ENCODE data around the gene LBX1. TPM values are rescaled to one million over a fixed set of nuclear protein-coding genes. Genes with fewer than 3 reads are reported as not detected.
A peak's percentile ranks its signal among the peaks of the same experiment; 100 is the strongest.

LBX1 gene, protein sequence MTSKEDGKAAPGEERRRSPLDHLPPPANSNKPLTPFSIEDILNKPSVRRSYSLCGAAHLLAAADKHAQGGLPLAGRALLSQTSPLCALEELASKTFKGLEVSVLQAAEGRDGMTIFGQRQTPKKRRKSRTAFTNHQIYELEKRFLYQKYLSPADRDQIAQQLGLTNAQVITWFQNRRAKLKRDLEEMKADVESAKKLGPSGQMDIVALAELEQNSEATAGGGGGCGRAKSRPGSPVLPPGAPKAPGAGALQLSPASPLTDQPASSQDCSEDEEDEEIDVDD
- polyA plus RNA-seq (2014; cell fraction: cytosol; rRNA removed), result not detected in 2 replicates
- polyA plus RNA-seq (2014; cell fraction: nucleus; rRNA removed), result not detected in 2 replicates

DNA sequence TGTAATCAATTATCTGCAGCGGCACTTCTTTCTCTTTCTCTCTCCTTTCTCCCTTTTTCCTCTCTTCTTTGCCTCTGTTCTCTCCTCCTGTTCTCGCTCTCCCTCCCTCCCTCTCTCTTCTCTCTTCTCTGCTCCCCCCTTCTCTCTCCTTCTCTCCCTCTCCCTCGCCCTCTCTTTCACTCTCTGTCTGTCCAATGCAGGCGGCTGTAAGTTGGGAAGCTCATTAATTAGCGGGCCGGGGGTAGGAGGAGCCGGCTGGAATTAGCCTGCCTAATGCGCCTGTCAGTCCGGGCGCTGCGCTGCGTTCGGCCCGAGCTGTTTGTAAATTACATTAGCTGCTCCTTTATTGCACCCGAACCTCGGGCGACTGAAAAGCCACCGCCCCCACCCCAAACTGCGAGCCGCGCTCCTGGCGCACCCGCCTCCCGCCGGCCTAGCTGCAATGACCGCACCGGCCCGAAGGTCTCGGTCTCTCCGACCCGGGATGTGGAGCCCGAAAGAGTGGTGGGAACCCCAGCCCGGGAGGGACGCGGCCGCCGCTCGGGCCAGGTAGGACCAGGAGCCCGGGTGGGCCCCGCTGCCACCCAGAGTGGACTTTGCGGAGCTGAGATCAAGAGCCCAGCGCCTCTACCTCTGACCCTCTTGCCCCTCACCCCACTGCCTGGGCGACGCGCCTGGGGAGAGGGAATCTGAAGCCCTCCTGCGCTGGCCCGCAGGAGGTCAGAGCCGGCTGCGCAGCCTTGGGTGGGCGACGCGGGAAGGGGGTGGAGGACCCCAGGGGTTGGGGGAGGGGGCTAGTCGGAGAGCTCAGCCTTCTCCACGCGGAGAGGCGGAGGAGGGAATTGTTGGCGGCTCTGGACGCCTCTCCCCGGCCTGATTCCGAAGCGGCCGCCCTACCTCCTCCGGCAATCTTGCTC is at the start of gene LBX1:
Gene LBX1 (minus strand): TSS at position 198 of the 917 bp plus-strand sequence. CDS start 648 bp downstream, outside the sequence.
- DNase-seq (ENCODE audit: low spot score), result no peak

DNA sequence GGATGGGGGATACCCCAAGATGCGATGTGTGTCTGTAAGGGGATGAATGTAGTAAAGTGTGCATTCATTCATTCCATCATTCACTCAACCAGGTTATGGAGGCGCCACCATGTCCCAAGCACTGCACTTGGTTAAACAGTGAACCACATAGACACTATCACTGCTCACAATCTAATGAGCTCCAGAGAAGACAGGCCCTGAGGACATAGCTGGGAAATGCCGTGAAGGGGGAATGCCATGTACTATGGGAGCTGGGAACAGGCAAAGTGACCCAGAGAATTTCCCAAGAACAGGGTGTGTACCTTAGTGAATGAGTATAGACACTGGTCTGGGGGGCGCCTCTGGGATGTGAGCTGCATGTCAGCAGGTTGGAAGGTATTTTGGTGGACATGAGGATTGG is 44.5 kb upstream of the LBX1 start:
- no peak for DNase-seq (ENCODE audit: low spot score)

DNA sequence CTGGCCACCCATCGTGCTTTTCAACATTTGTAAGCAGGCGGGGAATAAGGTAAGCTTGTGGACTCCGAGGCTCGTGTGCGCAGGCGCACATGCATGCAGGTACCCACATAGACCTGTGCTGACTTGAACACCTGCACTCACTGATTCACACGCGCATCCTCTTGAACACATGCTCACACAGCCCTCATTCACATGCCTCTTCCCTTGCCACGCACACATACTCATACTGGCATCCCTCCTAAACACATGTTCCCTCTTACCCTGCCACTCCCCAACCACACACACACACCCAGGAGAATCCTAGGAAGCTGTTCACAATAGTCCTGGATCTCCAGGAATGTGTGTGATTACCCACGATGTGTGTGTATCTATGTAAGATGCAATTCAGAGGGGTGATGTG is 44.1 kb upstream of the LBX1 start:
- DNase-seq (ENCODE audit: low spot score), result no peak

DNA sequence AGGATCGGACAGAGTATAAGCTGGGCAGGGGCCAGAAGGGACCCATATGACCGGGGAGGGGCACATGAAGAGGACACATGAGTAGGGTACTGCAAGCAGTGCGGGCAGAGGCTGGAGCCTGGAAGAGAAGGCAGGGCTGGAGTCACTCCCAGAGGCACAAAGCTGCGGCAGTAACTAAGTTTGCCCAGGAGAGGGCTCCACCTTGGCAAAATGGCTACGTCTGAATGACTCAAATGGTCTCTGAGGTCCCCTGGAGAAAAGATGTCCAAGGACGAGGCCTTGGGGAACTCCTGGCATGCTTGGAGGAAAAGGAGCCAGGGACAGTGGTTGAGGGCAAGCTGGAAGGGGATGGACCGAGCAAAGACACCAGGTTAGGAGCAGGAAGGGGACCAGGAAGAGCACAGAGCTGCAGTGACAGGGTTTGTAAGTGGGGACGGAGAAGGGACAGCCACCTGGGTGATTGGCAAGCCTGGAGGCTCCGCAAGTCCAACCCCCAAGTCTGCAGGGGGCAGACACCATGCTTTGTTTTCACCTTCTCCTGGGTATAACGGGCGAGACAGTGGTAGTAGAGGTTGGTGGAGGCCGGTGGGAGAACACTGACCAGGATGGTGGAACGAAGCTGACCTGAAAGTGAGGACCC is 43.1 kb upstream of the LBX1 start:
- DNase-seq (ENCODE audit: low spot score), result peak; percentile 78

DNA sequence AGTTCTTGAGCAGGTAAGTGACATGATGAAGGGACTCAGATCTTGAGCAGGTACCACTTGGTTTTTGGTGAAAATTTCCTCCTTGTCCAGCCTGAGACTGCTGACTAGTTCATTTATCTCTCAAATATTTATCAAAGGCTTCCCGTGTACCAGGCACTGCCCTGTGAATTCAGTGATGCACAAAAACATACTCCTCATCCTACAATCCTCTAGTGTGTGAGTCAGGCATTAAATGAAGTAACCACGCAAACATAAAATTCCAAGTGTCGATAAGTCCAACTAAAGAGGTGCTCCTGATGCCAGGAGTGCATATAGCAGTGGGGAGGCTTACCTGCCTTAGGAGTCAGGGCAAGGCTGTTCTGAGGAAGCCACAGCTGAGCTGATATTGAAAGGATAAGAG is 41.5 kb upstream of the LBX1 start:
- DNase-seq (ENCODE audit: low spot score), result no peak

DNA sequence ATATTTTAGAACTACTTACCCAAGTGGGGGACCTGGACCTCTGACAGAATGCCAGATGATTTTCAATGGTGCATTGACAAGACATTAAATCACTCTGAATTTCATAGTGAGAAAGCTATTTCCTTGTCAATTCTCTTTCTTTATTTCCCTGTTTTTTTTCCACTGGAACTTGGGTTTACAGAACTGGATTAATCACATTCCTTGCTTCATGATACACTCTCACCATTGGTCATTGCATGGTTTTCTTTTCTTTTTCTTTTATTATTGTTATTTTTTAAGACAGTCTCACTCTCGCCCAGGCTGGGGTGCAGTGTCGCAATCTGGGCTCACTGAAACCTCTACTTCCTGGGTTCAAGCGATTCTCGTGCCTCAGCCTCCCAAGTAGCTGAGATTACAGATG is 38.5 kb upstream of the LBX1 start:
- DNase-seq (ENCODE audit: low spot score), result no peak

DNA sequence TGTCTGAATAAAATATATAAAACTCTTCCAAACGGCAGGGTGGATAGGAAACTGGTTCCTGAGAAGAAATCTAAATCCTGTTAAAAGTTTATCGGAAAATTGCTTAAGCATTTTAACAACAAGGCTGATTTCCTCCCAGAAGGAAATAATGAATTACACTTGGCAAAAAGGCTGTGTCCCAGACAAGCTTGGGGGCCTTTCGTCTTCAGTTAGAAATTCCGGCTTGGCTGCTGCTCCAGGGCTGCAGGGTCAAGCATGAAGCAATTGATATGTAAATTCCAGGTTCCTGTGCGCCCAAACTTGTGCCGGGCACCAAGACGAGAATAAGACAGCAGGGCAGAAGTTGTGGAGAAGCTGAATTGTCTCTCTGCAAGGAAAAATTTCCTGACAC is 38.0 kb upstream of the LBX1 start:
- DNase-seq (ENCODE audit: low spot score), result no peak

DNA sequence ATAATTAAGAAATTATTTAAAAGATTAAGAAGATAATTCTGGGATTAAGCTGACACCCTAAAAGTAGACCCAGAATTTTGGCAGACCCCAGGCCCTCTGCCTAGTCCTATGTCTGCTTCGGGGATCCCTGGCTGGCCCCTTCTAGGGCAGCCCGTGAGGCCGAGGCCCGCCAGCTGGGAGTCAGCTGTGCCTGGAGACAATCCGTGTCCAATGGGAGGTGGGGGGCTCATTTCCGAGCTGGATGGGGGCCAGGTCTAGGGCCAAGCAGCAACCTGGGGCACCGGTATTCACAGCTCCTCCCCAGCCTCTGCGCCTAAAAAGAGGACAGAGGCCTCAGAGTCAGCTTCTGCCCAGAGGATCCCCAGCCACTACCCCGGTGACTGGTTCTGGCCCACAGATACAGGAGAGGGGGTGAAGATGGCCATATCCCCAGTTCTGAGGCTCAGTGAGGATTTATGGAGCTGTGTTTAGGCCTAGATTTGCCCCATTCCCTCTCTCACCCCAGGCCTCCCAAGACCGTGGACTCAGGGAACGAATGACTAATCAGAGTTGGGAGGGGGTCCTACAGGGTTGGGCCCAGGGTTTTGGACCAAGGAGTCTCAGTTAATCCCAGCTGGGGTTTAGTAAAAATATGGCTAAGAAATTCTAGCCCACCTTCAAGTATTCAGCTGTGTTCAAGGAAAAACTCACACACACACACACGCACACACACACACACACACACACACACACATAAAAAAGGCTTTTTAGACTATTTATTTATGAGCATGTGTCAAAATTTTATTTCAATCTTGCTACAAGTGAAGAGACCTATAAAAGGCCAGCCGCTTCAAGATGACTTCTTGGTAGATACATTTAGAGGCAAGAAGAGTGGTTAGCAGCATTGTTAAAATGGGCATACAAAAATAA is 37.4 kb upstream of the LBX1 start:
- DNase-seq (ENCODE audit: low spot score), result no peak

DNA sequence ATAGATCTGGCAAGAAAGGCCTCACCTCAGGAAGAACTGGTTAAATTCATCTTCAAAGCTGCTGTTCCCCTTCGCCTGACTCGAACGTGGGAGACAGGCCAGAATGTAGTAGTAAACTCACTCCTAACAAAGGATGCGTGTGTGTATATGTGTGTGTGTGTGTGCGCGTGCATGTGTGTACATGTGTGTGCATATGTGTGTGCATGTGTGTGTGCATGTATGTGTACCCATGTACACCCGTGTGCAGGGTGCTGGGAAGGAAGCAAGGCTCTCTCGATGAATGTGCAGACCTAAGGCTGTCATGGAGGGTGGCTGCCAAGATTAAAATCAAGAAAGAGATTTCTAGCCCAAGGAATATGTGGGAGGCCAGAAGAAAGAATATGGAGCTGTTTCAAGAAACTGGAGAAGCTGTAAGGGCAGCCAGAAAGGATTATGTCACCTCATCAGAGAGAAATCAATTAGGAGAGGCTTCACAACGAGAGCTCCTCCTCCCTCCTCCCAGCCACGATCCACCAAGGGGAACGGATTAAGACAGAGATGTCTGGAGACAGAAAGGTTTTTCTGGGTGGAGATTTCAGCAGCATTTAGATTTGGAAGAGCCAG is 34.0 kb upstream of the LBX1 start:
- no peak for DNase-seq (ENCODE audit: low spot score)

DNA sequence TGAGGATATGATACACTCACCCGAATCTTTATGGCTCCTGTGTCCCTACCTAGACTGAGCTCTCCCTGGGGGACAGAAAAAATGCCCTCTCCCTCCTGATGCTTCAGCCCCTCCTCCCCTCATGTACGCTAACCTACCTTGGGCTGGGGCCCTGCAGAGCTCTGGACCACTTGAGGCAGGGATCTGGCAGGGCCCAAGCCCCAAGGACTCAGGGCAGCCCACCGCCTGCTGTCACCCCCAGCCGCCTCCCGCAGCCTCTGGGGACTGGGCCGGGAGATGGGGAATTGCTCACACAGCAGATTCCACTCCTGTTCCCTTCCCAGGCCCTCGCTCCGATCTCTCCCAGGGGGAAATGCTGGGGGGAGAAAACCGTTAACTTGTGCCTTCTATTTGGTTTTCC is 32.9 kb upstream of the LBX1 start:
- DNase-seq (ENCODE audit: low spot score), result no peak

DNA sequence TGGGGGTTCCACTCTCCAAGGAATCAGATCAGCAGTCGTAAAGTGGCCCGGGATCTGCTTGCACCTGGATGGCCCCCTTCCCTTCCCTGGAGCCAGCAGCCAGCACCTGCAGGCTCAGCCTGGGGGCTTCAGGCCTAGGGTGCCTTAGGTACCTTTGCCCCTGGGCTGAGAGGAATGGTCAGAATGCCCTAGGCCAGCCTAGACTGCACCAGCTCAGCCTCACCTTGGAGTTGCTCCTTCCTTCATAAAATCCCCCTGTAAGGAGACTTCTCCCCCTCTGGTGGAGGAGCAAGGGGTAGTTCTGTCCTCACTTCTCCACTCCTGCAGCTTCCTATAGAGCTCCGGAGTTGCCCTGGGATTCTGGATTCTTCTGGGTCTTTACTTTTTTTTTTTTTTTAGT is 32.4 kb upstream of the LBX1 start:
- no peak for DNase-seq (ENCODE audit: low spot score)

DNA sequence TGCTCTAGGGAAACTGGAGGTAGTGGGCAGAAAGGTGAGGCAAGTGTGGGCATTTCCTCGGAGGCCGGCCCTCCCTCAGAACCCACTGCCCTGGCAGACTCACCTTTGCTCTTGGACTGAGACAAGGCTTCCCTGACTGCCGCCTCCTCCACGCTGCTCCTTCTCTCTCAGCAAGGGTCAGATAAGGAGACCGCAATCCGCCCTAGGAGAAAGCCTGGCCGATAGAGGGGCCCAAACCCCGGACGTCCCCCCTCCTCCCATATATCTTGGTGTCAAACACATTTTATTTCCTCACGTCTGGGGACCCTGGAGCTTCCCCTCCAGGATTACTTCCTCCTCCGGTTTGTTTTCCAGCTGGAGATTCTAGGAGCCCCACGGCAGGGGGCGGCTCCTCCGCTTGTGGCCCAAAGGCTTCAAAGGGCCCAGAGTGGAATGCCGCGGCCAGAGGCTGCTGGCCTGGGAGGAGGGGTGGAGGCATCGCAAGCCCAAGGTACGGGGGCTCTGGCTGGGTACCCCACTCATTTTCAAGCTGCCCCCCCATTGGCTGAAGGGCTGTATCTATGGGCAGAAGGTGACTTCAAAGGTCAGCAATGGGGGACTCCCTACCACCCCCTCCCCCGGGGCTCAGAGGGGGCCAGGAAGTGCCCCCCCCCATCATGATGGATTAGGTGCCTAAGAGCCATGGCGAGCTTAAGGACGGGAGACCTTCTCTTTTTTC is 31.7 kb upstream of the LBX1 start:
- no peak for DNase-seq (ENCODE audit: low spot score)

DNA sequence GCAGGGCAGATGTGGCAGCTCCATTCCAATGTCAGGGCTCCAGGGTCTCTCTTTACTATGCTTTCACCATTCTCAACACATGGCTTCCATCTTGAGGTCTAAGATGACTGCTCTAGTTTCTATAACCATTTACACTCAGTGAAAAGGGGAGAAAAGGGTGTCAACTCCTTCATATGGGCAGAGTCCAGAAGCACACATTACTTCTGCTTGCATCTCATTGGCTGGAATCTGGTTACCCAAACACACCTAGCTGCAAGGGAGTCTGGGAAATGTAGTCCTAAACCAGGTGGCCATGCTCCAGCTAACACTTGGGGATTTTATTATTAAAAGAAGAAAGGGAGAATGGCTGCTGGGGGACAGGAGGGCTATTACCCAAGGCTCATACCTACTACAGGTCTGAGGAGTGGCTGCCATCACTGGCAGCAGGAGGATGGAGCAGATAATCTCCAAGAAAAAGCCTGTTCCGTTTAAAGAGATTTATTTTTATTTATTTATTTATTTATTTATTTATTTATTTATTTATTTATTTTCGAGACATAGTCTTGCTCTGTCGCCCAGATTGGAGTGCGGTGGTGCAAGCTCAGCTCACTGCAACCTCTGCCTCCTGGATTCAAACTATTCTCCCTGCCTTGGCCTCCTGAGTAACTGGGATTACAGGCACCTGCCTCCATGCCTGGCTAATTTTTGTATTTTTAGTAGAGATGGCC is 29.1 kb upstream of the LBX1 start:
- no peak for DNase-seq (ENCODE audit: low spot score)

DNA sequence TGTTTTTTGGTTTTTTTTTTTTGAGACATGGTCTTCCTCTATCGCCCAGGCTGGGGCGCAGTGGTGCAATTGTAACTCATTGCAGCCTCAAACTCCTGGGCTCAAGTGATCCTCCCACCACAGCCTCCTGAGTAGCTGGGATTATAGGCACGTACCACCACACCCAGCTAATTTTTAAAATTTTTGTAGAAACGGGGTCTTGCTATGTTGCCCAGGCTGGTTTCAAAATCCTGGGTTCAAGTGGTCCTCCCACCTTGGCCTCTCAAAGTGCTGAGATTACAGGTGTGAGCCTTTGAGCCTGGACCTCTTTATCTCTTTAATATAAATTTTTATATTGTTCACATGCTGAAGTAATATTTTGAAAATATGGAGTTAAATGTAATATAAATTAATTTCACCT is 28.2 kb upstream of the LBX1 start:
- DNase-seq (ENCODE audit: low spot score), result no peak

DNA sequence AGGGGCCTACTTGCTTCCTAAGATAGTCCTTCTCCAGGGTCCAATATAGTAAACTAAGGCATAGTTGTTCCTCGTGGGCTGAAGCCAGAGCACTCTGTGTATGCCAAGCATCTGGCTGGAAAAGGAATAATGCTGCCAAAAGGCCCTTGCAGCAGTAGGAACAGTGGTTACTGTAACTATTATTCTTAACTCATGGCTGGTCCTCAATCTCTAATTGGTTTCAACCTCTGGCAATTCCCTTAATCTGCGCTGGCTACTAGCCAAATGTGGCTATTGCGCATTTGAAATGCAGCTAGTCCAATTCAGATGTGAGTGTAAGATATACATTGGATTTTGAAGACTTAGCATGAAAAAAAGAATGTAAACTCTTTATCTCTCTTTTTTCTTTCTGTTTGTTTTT is 27.8 kb upstream of the LBX1 start:
- no peak for DNase-seq (ENCODE audit: low spot score)

DNA sequence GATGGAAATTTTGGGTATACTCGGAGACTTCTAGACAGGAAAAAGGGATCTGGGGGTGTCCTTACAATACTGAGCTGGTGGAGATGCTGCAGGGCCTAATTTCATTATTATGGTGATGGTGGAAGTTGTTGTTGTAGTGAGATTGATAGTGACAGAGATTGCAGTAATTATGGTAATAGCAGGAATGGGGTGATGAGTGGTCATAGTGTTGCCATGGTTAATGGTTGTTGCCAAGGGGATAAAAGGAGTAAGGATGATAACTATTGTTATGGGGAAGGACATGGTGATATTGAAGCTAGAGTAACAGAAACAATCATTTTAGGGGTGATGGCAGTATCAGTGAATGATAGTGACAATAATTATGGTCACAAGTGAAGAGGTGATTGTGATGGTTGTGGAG is 27.1 kb upstream of the LBX1 start:
- no peak for DNase-seq (ENCODE audit: low spot score)

DNA sequence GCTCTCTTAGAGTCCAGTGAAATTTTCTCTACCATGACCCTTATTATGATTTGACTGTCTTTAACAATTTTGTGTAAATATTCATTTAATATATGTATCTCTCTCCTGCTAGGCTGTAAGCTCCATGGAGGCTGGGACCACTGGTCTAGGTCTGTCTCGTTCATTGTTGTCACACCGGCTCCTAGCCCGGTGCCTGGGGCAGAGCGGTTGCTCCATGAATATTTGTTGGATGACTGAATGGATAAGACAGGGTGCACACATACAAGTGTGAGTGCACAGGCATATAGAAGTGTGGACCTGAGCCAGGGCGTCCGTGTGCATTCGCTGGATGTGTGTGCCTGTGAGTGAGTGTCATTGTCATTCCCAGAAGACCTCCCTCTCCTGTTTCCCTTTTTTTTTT is 20.9 kb upstream of the LBX1 start:
- no peak for DNase-seq (ENCODE audit: low spot score)

DNA sequence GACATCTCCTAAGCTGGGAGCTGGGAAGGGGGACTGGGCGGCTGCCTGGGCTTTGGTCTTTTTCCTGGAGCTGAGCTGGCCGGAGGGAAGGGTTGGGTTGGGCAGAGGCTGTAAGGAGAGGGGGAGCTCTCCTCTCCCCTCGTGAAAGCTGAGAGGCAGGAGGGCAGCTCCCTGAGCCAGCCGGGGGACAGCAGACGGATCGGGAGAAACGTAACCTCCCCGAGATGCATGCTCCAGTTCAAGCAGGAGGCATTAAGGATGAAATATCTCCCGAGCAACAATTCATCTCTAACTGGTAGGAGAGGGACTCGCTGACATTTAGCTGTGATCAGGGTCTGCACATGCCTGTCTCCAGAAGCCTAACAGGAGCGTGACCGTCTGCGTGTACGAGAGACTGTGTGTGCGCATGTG is 19.9 kb upstream of the LBX1 start:
- DNase-seq (ENCODE audit: low spot score), result no peak

DNA sequence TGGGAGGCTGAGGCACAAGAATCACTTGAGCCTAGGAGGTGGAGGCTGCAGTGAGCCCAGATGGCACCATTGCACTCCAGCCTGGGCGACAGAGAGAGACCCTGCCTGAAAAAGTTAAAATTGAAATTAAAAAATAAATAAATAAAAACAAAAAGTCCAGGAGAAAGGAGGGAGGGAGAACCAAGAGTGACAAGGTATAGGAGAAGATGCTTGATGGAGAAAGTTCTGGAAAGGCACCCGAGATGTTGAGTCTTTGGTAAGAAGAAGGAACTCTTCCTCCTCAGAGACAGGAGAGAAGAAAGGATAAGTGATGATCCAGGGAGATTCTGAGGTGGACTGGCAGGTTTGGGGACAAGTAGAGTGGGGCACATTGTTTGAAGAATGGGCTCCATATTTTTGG is 17.4 kb upstream of the LBX1 start:
- DNase-seq (ENCODE audit: low spot score), result no peak
